NT2/D1 (cell line): ENCODE measurements around the gene SLC10A3.

Experiments
- DNase-seq: peaks from one replicate; pipeline ENCODE4 v3.0.0-alpha.2; 2011; ENCODE audit warnings: low read depth, low spot score
- H3K27me3 ChIP-seq: 2 replicates; pipeline ENCODE4 v1.6.0; 2011; ENCODE audit warnings: mild to moderate bottlenecking; ENCODE audit not compliant: insufficient read length, insufficient read depth
- H3K36me3 ChIP-seq: 2 replicates; pipeline ENCODE4 v1.6.1; 2011; ENCODE audit warnings: mild to moderate bottlenecking, low read length, mixed read lengths; ENCODE audit not compliant: insufficient read depth, insufficient read length
- H3K4me1 ChIP-seq: 2 replicates; pipeline ENCODE4 v1.5.1; 2011; ENCODE audit not compliant: insufficient read depth, insufficient read length
- H3K4me3 ChIP-seq: 2 replicates; pipeline ENCODE4 v1.5.1; 2011; ENCODE audit warnings: low read depth; ENCODE audit not compliant: insufficient read length
- H3K9ac ChIP-seq: 2 replicates; pipeline ENCODE4 v1.6.0; 2011; ENCODE audit warnings: low read depth; ENCODE audit not compliant: insufficient read length
- H3K9me3 ChIP-seq: 2 replicates; pipeline ENCODE4 v1.5.1; 2011; ENCODE audit warnings: mild to moderate bottlenecking, low read length; ENCODE audit not compliant: insufficient read depth
- SUZ12 ChIP-seq: IDR thresholded peaks from 2 replicates; pipeline ENCODE4 v1.6.1; 2011; ENCODE audit not compliant: insufficient read length, insufficient read depth; ENCODE audit errors: extremely low read depth
- YY1 ChIP-seq: IDR thresholded peaks from 2 replicates; pipeline ENCODE4 v1.6.1; 2011; ENCODE audit not compliant: insufficient read length, insufficient read depth
- ZNF274 ChIP-seq: IDR thresholded peaks from 2 replicates; pipeline ENCODE4 v1.6.1; 2011; ENCODE audit warnings: mild to moderate bottlenecking, low read depth, low read length

Gene SLC10A3

GRCh38 chrX:154515966-154516655 lies 25.7 kb upstream of the SLC10A3 start, which contains the start of gene FAM3A:
TSS of gene FAM3A (minus strand) at chrX:154516232. CDS start at chrX:154515772, 460 bp downstream.
- peak; percentile 54 for DNase-seq
- no peaks in the 10 kb centered on the region for H3K4me1 ChIP-seq
- no peak for TF ChIP-seq YY1
- TF ChIP-seq ZNF274, result no peak
- no peak for TF ChIP-seq SUZ12
- no peaks in the 10 kb centered on the region for H3K9me3 ChIP-seq
- no peaks in the 10 kb centered on the region for H3K36me3 ChIP-seq
- H3K27me3 ChIP-seq, result no peaks in the 10 kb centered on the region
- peak within 1 kb of the TSS; percentile 80 for H3K9ac ChIP-seq
- peak within 1 kb of the TSS; percentile 62 for H3K4me3 ChIP-seq

DNA sequence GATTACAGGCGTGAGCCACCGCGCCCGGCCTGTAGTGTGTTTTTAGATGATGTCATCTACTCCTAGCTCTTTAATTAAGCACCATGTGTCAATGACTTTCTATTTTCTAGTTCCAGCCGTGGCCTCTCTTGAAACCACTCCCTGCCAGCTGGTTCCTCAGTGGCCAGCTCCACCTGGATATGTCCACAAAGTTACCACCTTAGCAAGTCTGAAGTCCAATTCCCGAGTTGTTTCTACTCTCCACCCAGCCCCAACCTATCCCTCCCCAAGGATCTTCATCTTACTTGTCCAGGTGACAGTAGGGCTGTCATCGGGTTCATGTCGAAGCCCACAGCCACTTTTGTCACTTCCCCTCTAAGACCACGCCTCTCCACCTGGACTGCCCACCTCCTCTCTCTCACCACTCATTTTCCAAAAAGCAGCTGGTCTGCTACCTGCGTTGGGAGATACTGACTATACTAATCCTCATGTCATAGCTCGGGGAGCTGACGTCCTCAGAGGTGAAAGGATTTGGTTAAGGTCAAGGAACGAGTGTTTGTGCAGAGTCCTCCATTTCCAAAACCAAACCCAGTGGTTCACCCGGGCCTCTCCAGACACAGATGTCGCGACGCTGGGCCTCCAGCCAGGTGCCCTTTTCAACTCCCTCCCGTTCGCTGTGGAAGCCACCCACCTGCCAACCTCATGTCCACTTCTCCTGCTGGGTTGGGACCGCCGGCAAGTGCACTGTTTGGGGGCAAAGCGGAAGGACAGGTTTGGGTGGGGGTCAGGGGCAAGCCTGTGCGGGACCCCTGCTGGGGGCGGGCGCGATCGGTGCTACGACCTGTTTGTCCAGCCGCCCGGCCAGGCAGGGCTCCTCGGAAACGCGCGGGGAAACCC lies 24.9 kb upstream of the SLC10A3 start:
- Histone ChIP-seq H3K4me1 (no peaks in the 10 kb centered on the region), H3K36me3 (no peaks in the 10 kb centered on the region), H3K9me3 (no peaks in the 10 kb centered on the region), H3K27me3 (no peaks in the 10 kb centered on the region), H3K4me3 (peak overlapping the region; percentile 62), H3K9ac (peak overlapping the region; percentile 80)
- DNase-seq, result no peak
- no peak for TF ChIP-seq SUZ12
- TF ChIP-seq ZNF274, result no peak
- TF ChIP-seq YY1, result no peak

GRCh38 chrX:154513716-154514115 lies 23.3 kb upstream of the SLC10A3 start:
- Histone ChIP-seq H3K9ac (no peak overlapping the region), H3K4me3 (no peak overlapping the region), H3K27me3 (no peaks in the 10 kb centered on the region), H3K9me3 (no peaks in the 10 kb centered on the region), H3K4me1 (no peaks in the 10 kb centered on the region), H3K36me3 (peaks cover 5% of the 10 kb centered on the region)
- no peak for TF ChIP-seq ZNF274
- no peak for TF ChIP-seq YY1
- TF ChIP-seq SUZ12, result no peak
- DNase-seq, result no peak

GRCh38 chrX:154512879-154513553 lies 22.6 kb upstream of the SLC10A3 start:
- TF ChIP-seq ZNF274, result no peak
- no peak for TF ChIP-seq SUZ12
- TF ChIP-seq YY1, result no peak
- H3K4me1 ChIP-seq, result no peaks in the 10 kb centered on the region
- no peak for DNase-seq
- H3K4me3 ChIP-seq, result no peak overlapping the region
- H3K36me3 ChIP-seq, result peaks cover 5% of the 10 kb centered on the region
- H3K27me3 ChIP-seq, result no peaks in the 10 kb centered on the region
- no peaks in the 10 kb centered on the region for H3K9me3 ChIP-seq
- no peak overlapping the region for H3K9ac ChIP-seq

GRCh38 chrX:154511761-154512160 lies 21.3 kb upstream of the SLC10A3 start:
- H3K4me3 ChIP-seq, result no peak overlapping the region
- TF ChIP-seq YY1, result no peak
- TF ChIP-seq ZNF274, result no peak
- TF ChIP-seq SUZ12, result no peak
- no peak for DNase-seq
- no peaks in the 10 kb centered on the region for H3K27me3 ChIP-seq
- no peaks in the 10 kb centered on the region for H3K4me1 ChIP-seq
- H3K9me3 ChIP-seq, result no peaks in the 10 kb centered on the region
- H3K9ac ChIP-seq, result no peak overlapping the region
- peaks cover 10% of the 10 kb centered on the region for H3K36me3 ChIP-seq

DNA sequence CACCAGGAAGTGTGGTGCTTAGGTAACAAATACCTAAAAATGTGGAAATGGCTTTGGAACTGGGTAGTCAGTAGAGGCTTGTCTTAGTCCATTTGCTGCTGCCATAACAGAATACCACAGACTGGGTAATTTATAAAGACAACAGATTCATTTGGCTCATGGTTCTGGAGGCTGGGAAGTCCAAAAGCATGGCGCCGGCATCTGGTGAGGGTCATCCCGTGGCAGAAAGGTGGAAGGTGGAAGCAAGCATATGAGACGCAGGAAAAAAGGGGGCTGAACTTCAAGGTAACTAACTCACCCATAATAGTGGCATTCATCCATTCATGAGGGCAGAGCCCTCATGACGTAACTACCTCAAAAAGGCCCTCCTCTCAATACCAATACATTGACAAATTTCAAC lies 19.0 kb upstream of the SLC10A3 start:
- DNase-seq, result no peak

DNA sequence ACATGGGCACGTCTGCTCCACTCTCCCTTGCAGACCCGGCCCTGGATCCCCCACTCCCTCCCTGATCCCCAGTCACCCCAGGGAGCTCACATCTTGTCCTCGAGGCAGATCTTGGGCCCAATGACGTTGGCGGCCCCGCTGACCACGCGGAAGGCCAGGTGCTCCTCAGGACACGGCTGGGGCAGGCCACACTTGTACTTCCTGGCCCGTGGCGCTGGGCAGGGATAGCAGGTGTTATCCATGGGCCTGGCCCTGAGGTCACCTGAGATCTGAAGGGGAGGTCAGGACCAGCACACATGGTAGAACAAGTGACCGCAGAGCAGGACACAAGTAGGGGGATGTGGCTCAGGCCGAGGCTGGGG lies 17.9 kb upstream of the SLC10A3 start:
- Histone ChIP-seq H3K36me3 (peaks cover 10% of the 10 kb centered on the region), H3K9ac (no peak overlapping the region), H3K4me1 (peaks cover 3% of the 10 kb centered on the region), H3K4me3 (no peak overlapping the region), H3K27me3 (no peaks in the 10 kb centered on the region), H3K9me3 (no peaks in the 10 kb centered on the region)
- TF ChIP-seq YY1 (no peak), ZNF274 (no peak), SUZ12 (no peak)
- DNase-seq, result no peak

More for the DNA sequence above, 19.0 kb upstream of the SLC10A3 start:
- Histone ChIP-seq H3K4me1 (peaks cover 3% of the 10 kb centered on the region), H3K36me3 (peaks cover 10% of the 10 kb centered on the region), H3K4me3 (no peak overlapping the region), H3K9ac (no peak overlapping the region), H3K27me3 (no peaks in the 10 kb centered on the region), H3K9me3 (no peaks in the 10 kb centered on the region)
- TF ChIP-seq YY1 (no peak), SUZ12 (no peak), ZNF274 (no peak)
